ENCODE results near the gene NUF2.
A peak's percentile ranks its signal among the peaks of the same experiment; 100 is the strongest.
"Not testable (repeated sequence)": the region's sequence is repeated elsewhere in the genome, so short reads cannot be mapped to it uniquely, and the experiment has no call there.

Gene NUF2

GRCh38 chr1:163321311-163322305, at the start of gene NUF2:
Gene NUF2 (plus strand): TSS chr1:163321954. CDS start chr1:163326052, 4,098 bp downstream.
- peak; percentile 99 for DNase-seq

- DNase-seq = no peak
Measured at GRCh38 chr1:163273766-163274441, 47.9 kb upstream of the NUF2 start.

- no peak for DNase-seq
Measured at GRCh38 chr1:163275222-163275621, 46.5 kb upstream of the NUF2 start.

GRCh38 chr1:163278602-163279001, 43.2 kb upstream of the NUF2 start:
- DNase-seq = no peak

- not testable (repeated sequence) for DNase-seq
Measured at GRCh38 chr1:163284867-163285266, 36.9 kb upstream of the NUF2 start.

GRCh38 chr1:163290025-163290640, 31.6 kb upstream of the NUF2 start:
- no peak for DNase-seq

- no peak for DNase-seq
Measured at GRCh38 chr1:163291461-163291860, 30.3 kb upstream of the NUF2 start.

GRCh38 chr1:163292153-163292552, 29.6 kb upstream of the NUF2 start:
- not testable (repeated sequence) for DNase-seq

GRCh38 chr1:163293497-163293896, 28.3 kb upstream of the NUF2 start:
- DNase-seq = not testable (repeated sequence)

GRCh38 chr1:163295949-163296348, 25.8 kb upstream of the NUF2 start:
- no peak for DNase-seq

- DNase-seq = no peak
Measured at GRCh38 chr1:163296504-163297263, 25.1 kb upstream of the NUF2 start.

GRCh38 chr1:163298365-163298764, 23.4 kb upstream of the NUF2 start:
- DNase-seq = no peak

- no peak for DNase-seq
Measured at GRCh38 chr1:163300568-163300967, 21.2 kb upstream of the NUF2 start.

- DNase-seq = no peak
Measured at GRCh38 chr1:163303561-163303960, 18.2 kb upstream of the NUF2 start.

- DNase-seq = no peak
Measured at GRCh38 chr1:163305441-163305840, 16.3 kb upstream of the NUF2 start.

GRCh38 chr1:163307479-163308171, 14.1 kb upstream of the NUF2 start:
- DNase-seq = no peak

- DNase-seq = no peak
Measured at GRCh38 chr1:163308811-163309210, 12.9 kb upstream of the NUF2 start.

- no peak for DNase-seq
Measured at GRCh38 chr1:163315773-163316374, 5.9 kb upstream of the NUF2 start.

- DNase-seq = no peak
Measured at GRCh38 chr1:163320891-163321290, 863 bp upstream of the NUF2 start.

- DNase-seq = not testable (repeated sequence)
Measured at GRCh38 chr1:163323339-163323738, 1.6 kb downstream of the NUF2 start.

GRCh38 chr1:163331116-163331515, 9.4 kb downstream of the NUF2 start:
- no peak for DNase-seq

GRCh38 chr1:163335216-163335615, 13.5 kb downstream of the NUF2 start:
- no peak for DNase-seq

All from left hindlimb (tissue), 1 donor.